ENCODE measurements around the gene COL16A1. TPM values are rescaled to one million over a fixed set of nuclear protein-coding genes. Genes with fewer than 3 reads are reported as not detected.

The COL16A1 gene
- 0.22 and 7.0 TPM in 2 replicates for total RNA-seq (ENCODE audit: low replicate concordance)

DNA sequence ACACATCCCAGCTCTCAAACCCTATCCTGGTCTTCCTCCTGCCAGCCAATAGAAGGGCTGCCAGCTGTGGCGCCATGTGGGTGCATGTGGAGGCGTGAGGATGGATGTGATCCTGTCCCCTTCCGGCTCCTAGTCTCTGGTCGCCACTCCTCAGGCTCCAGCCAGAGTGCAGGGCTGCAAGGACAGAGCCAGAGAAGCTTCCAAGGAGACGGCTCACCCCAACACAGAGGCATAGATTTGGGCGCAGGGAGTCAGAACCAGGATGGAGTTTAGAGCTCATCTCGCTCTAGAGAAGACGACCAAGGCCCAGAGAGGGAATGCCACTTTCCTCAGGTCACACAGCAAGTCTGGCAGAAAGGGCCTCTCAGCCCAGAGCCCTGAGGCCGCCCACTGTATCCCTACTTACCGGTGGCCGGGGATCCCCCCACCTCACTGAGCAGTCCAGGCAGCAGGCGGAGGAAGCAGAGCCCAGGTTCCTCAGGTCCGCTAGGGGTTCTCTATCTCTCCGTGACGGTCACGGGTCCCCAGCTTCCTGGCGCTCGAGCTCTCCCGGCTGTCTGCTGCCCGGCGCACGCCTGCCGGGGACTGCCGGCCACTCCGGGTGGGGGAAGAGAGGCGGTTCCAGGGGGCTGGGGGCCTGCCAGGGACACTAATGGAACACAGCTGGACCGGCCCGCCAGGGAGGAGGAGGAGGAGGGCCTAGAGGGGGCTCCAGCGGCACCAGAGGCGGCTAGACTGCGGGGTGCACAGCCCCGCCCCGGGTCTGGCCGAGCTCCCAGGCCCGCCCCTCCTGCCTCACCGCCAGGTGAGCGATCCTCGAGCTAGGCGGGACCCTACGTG, at the start of gene COL16A1:
Gene COL16A1 (minus strand): TSS at position 587 of the 840 bp plus-strand sequence. CDS start 1,824 bp downstream, outside the sequence.
- H2AFZ ChIP-seq (replicated peaks), result peak within 1 kb of the TSS; percentile 88
- H3F3A ChIP-seq (ENCODE audit: low read depth), result peaks cover 5% of the 10 kb centered on the region
- H3K4me2 ChIP-seq, result peak within 1 kb of the TSS; percentile 87
- peak; percentile 54 for DNase-seq (ENCODE audit: low spot score)
- peak within 1 kb of the TSS; percentile 31 for H3K4me3 Mint-ChIP-seq
- H3K27me3 Mint-ChIP-seq (ENCODE audit: insufficient read depth, low read depth), result peaks cover 16% of the 10 kb centered on the region
- H3K36me3 ChIP-seq, result no peaks in the 10 kb centered on the region
- H3K4me1 ChIP-seq, result peaks cover 19% of the 10 kb centered on the region
- H3K79me2 ChIP-seq (ENCODE audit: low read depth), result no peaks in the 10 kb centered on the region
- H3K27ac Mint-ChIP-seq, result peak within 1 kb of the TSS; percentile 18
- no peak within 1 kb of the TSS for H3K9ac ChIP-seq
- H3K9me3 Mint-ChIP-seq, result no peaks in the 10 kb centered on the region
- TF ChIP-seq, protein P1, sequence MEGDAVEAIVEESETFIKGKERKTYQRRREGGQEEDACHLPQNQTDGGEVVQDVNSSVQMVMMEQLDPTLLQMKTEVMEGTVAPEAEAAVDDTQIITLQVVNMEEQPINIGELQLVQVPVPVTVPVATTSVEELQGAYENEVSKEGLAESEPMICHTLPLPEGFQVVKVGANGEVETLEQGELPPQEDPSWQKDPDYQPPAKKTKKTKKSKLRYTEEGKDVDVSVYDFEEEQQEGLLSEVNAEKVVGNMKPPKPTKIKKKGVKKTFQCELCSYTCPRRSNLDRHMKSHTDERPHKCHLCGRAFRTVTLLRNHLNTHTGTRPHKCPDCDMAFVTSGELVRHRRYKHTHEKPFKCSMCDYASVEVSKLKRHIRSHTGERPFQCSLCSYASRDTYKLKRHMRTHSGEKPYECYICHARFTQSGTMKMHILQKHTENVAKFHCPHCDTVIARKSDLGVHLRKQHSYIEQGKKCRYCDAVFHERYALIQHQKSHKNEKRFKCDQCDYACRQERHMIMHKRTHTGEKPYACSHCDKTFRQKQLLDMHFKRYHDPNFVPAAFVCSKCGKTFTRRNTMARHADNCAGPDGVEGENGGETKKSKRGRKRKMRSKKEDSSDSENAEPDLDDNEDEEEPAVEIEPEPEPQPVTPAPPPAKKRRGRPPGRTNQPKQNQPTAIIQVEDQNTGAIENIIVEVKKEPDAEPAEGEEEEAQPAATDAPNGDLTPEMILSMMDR (IDR thresholded peaks at IDR 0.05), result no peak
- TF ChIP-seq EZH2phosphoT487 (IDR thresholded peaks at IDR 0.05), result no peak
- TF ChIP-seq EZH2 (IDR thresholded peaks at IDR 0.05), result no peak
- no peaks in the 10 kb centered on the region for H3K36me3 Mint-ChIP-seq
- no peak within 1 kb of the TSS for H3K27ac ChIP-seq
- peaks cover 35% of the 10 kb centered on the region for H3K4me1 Mint-ChIP-seq
- H3K27me3 ChIP-seq, result peaks cover 19% of the 10 kb centered on the region
- H3K9me3 ChIP-seq (ENCODE audit: low read depth), result no peaks in the 10 kb centered on the region
- H4K20me1 ChIP-seq (ENCODE audit: low read depth), result no peaks in the 10 kb centered on the region
- H3K4me3 ChIP-seq, result peak within 1 kb of the TSS; percentile 49

DNA sequence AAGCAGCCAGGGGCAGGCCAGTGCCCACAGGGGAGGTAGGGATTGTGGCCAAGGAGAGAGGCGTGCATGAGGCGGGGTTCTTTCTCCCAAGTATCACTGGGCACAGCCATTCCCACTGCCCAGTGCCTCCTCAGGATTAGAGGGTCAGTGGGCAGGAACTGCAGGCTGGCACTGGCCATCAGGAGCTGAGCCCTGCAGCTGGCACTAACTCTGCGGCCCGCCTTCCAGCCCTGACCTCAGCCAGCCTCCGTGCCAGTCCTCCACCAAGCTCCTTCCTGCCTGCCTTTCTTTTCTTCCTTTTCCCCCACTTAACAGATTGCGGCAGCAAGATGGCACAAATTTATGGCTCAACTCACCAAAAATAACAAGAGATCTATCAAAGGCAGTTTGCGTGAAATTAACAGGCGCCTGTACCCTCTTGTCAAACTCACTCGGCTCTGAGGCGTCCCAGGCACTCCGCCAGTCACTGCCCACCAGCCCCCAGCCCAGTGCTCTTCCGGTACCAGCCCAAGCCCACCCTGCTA, 49.2 kb upstream of the COL16A1 start:
- DNase-seq (ENCODE audit: low spot score), result no peak
- Histone ChIP-seq H3K27ac (no peak overlapping the region), H3K36me3 (no peaks in the 10 kb centered on the region), H3K9me3 (ENCODE audit: low read depth) (no peaks in the 10 kb centered on the region), H2AFZ (replicated peaks) (no peak overlapping the region), H3K79me2 (ENCODE audit: low read depth) (no peaks in the 10 kb centered on the region), H3K4me1 (peaks cover 4% of the 10 kb centered on the region), H3F3A (ENCODE audit: low read depth) (no peaks in the 10 kb centered on the region), H3K4me3 (no peak overlapping the region), H3K4me2 (no peak overlapping the region), H3K27me3 (no peaks in the 10 kb centered on the region), H4K20me1 (ENCODE audit: low read depth) (peaks cover 5% of the 10 kb centered on the region), H3K9ac (no peak overlapping the region)
- peaks cover 45% of the 10 kb centered on the region for H3K4me1 Mint-ChIP-seq
- no peaks in the 10 kb centered on the region for H3K36me3 Mint-ChIP-seq
- TF ChIP-seq EZH2 (IDR thresholded peaks at IDR 0.05), result no peak
- no peak for TF ChIP-seq EZH2phosphoT487 (IDR thresholded peaks at IDR 0.05)
- TF ChIP-seq, protein P1 (IDR thresholded peaks at IDR 0.05), result no peak
- peaks cover 7% of the 10 kb centered on the region for H3K27me3 Mint-ChIP-seq (ENCODE audit: insufficient read depth, low read depth)
- H3K9me3 Mint-ChIP-seq, result no peaks in the 10 kb centered on the region
- H3K27ac Mint-ChIP-seq, result no peak overlapping the region
- H3K4me3 Mint-ChIP-seq, result peak overlapping the region; percentile 46

DNA sequence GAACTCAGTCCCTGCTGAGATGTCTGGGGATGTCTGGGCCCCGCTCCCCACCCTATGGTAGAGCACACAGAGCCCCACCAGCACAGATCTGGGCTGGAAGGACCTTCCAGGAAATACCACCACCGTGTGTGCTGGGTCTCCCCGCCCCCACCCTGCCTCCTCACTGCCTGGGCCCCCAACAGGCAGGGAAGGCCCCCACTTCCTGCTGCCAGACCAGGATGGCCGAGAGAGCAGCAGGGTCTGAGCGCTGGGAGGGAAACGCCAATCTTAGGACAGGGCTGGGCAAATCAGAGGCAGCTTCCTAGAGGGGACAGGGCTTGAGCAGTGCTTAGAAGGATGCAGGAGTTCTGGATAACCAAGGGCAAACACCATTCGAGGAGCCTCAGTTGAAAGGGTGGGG, 48.4 kb upstream of the COL16A1 start:
- peaks cover 44% of the 10 kb centered on the region for H3K4me1 Mint-ChIP-seq
- Histone ChIP-seq H3K27ac (no peak overlapping the region), H4K20me1 (ENCODE audit: low read depth) (peaks cover 5% of the 10 kb centered on the region), H3K36me3 (no peaks in the 10 kb centered on the region), H3K4me2 (no peak overlapping the region), H3K9me3 (ENCODE audit: low read depth) (no peaks in the 10 kb centered on the region), H3K79me2 (ENCODE audit: low read depth) (no peaks in the 10 kb centered on the region), H3K27me3 (no peaks in the 10 kb centered on the region), H3K9ac (no peak overlapping the region), H2AFZ (replicated peaks) (no peak overlapping the region), H3K4me1 (peaks cover 4% of the 10 kb centered on the region), H3K4me3 (no peak overlapping the region), H3F3A (ENCODE audit: low read depth) (no peaks in the 10 kb centered on the region)
- no peak for DNase-seq (ENCODE audit: low spot score)
- H3K4me3 Mint-ChIP-seq, result no peak overlapping the region
- no peaks in the 10 kb centered on the region for H3K36me3 Mint-ChIP-seq
- H3K27me3 Mint-ChIP-seq (ENCODE audit: insufficient read depth, low read depth), result peaks cover 5% of the 10 kb centered on the region
- no peak for TF ChIP-seq EZH2phosphoT487 (IDR thresholded peaks at IDR 0.05)
- TF ChIP-seq EZH2 (IDR thresholded peaks at IDR 0.05), result no peak
- TF ChIP-seq, protein P1 (IDR thresholded peaks at IDR 0.05), result no peak
- H3K9me3 Mint-ChIP-seq, result no peaks in the 10 kb centered on the region
- H3K27ac Mint-ChIP-seq, result no peak overlapping the region
